ENCODE results near the gene CRIP3.

CRIP3 gene

GRCh38 chr6:43301081-43301870, 7.3 kb downstream of the CRIP3 start:
- no peak for DNase-seq (ENCODE audit: low read depth in 2 of 2)
- no peak for TF ChIP-seq CTCF (IDR thresholded peaks at IDR 0.05; ENCODE audit: low read depth, low read length)
- H3K4me3 ChIP-seq (replicated peaks in 1 of 2; ENCODE audit: low read depth in 2 of 2, low read length in 2 of 2): no peak overlapping the region

DNA sequence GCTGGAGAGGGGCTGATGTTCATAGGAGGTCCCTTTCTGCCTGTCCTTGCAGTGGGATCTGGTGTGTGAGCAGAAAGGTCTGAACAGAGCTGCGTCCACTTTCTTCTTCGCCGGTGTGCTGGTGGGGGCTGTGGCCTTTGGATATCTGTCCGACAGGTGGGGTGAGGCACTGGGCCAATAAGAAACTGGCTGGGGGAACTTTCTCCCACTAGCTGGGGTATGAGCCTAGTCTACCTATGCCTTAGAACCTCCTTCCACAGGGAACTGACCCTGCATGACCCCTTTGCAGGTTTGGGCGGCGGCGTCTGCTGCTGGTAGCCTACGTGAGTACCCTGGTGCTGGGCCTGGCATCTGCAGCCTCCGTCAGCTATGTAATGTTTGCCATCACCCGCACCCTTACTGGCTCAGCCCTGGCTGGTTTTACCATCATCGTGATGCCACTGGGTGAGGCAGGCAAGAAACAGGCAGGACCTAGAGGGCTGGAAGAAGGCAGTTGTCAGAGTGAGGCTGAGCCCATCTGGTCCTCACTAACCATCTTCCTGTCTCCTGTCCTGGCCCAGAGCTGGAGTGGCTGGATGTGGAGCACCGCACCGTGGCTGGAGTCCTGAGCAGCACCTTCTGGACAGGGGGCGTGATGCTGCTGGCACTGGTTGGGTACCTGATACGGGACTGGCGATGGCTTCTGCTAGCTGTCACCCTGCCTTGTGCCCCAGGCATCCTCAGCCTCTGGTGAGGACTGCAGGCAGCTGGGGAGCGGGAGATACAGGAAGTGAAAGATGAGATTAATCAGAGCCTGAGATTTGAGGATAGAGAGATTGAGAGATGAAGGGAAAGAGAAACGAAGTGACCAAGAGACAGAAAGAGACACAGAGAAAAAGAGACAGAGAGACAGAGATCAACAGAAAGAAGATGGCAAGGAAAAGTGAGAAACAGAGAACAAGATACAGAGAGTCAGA, 9.0 kb downstream of the CRIP3 start:
- no peak for TF ChIP-seq CTCF (IDR thresholded peaks at IDR 0.05; ENCODE audit: low read depth, low read length)
- no peak overlapping the region for H3K4me3 ChIP-seq (replicated peaks in 1 of 2; ENCODE audit: low read depth in 2 of 2, low read length in 2 of 2)

GRCh38 chr6:43298565-43299337, 9.9 kb downstream of the CRIP3 start:
- DNase-seq (ENCODE audit: low read depth in 2 of 2): no peak
- no peak overlapping the region for H3K4me3 ChIP-seq (replicated peaks in 1 of 2; ENCODE audit: low read depth in 2 of 2, low read length in 2 of 2)
- no peak for TF ChIP-seq CTCF (IDR thresholded peaks at IDR 0.05; ENCODE audit: low read depth, low read length)

More for the DNA sequence above, 9.0 kb downstream of the CRIP3 start:
- no peak for DNase-seq (ENCODE audit: low read depth in 2 of 2)

DNA sequence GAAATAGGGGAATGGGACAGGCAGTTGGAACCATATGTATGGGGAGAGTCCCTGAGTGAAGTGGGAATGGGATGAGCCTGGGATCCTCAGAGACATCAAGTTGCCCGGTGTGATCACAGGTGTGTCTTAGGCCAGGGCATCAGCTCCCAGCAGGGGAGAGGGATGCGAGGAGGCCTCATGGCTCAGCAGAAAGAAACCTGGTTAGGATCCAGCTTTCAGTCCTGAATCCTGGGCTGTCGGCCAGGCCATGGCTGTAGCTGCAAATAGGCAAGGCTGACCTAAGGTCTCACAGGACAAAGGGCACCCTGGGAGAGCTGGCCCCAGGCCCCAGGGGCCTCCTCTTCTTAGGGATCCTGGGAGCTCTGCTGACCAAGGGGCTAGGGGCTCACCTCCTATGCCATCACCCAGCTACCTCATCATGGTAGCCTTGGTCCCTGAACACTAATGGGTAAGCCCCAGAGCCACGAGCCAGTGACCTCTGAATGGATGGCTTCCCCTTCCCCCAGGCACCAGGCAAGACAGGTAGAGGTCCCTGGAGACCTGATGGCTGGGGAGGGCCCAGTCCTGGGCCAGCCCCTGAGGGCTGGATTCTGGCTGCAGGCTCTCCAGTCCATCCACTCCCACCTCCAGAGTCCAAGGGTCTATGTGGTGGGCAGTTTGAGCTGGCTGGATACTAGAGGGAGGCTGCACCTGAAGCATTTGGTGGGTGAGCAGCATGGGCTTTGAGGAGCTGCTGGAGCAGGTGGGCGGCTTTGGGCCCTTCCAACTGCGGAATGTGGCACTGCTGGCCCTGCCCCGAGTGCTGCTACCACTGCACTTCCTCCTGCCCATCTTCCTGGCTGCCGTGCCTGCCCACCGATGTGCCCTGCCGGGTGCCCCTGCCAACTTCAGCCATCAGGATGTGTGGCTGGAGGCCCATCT, 10.7 kb downstream of the CRIP3 start, which contains the start of gene SLC22A7:
Gene SLC22A7 (plus strand): TSS at position 617 of the 921 bp plus-strand sequence. CDS start 99 bp downstream, at position 716.
- DNase-seq (ENCODE audit: low read depth in 2 of 2): peak in 1 of 2 donors; percentile 38
- no peak for TF ChIP-seq CTCF (IDR thresholded peaks at IDR 0.05; ENCODE audit: low read depth, low read length)
- no peak within 1 kb of the TSS for H3K4me3 ChIP-seq (replicated peaks in 1 of 2; ENCODE audit: low read depth in 2 of 2, low read length in 2 of 2)

GRCh38 chr6:43296780-43297497, 11.7 kb downstream of the CRIP3 start:
- no peak overlapping the region for H3K4me3 ChIP-seq (replicated peaks in 1 of 2; ENCODE audit: low read depth in 2 of 2, low read length in 2 of 2)
- DNase-seq (ENCODE audit: low read depth in 2 of 2): no peak
- TF ChIP-seq CTCF (IDR thresholded peaks at IDR 0.05; ENCODE audit: low read depth, low read length): no peak
